H9 (cell line): ENCODE data around the gene PCNX3. TPM values are rescaled to one million over a fixed set of nuclear protein-coding genes. Genes with fewer than 3 reads are reported as not detected.

ENCODE experiments used
- DNase-seq: peaks from one replicate; pipeline ENCODE4 v3.0.0-alpha.2; 2017
- H2AFZ ChIP-seq: one replicate; pipeline ENCODE4 v1.6.1; 2013; ENCODE audit warnings: mild to moderate bottlenecking, low read length, control low read depth, moderate library complexity
- H2AK5ac ChIP-seq: 2 replicates; pipeline ENCODE4 v1.6.1; 2013; ENCODE audit warnings: low read length, control low read depth, mixed read lengths; ENCODE audit not compliant: insufficient read length
- H2BK120ac ChIP-seq: one replicate; pipeline ENCODE4 v1.6.1; 2013; ENCODE audit warnings: low read depth, mild to moderate bottlenecking, low read length, control low read depth, inconsistent platforms; ENCODE audit not compliant: poor library complexity, severe bottlenecking
- H2BK12ac ChIP-seq: 2 replicates; pipeline ENCODE4 v1.6.1; 2013; ENCODE audit warnings: low read length, control low read depth, mixed read lengths, low read depth; ENCODE audit not compliant: insufficient read length
- H2BK15ac ChIP-seq: 2 replicates; pipeline ENCODE4 v1.6.1; 2013; ENCODE audit warnings: low read depth, low read length, control low read depth
- H2BK20ac ChIP-seq: one replicate; pipeline ENCODE4 v1.6.1; 2013; ENCODE audit warnings: low read depth, mild to moderate bottlenecking, low read length, control low read depth, inconsistent platforms; ENCODE audit not compliant: poor library complexity, severe bottlenecking
- H2BK5ac ChIP-seq: 2 replicates; pipeline ENCODE4 v1.6.1; 2013; ENCODE audit warnings: low read length, control low read depth, mixed read lengths; ENCODE audit not compliant: insufficient read length
- H3K14ac ChIP-seq: 2 replicates; pipeline ENCODE4 v1.6.1; 2013; ENCODE audit warnings: low read length, control low read depth; ENCODE audit not compliant: insufficient read depth
- H3K18ac ChIP-seq: 2 replicates; pipeline ENCODE4 v1.6.1; 2013; ENCODE audit warnings: low read depth, mild to moderate bottlenecking, mixed read lengths, low read length, control low read depth; ENCODE audit not compliant: insufficient read length
- H3K23ac ChIP-seq: 2 replicates; pipeline ENCODE4 v1.6.1; 2013; ENCODE audit warnings: low read length, control low read depth, mixed read lengths, low read depth; ENCODE audit not compliant: insufficient read length
- H3K23me2 ChIP-seq: 2 replicates; pipeline ENCODE4 v1.6.1; 2013; ENCODE audit warnings: low read depth, mild to moderate bottlenecking, mixed read lengths, low read length, control low read depth; ENCODE audit not compliant: insufficient read length, poor library complexity, severe bottlenecking
- H3K27ac ChIP-seq: 2 replicates; pipeline ENCODE4 v1.5.1; 2013; ENCODE audit warnings: low read length, control low read depth, mixed read lengths, low read depth; ENCODE audit not compliant: insufficient read length
- H3K27me3 ChIP-seq: 2 replicates; pipeline ENCODE4 v1.6.1; 2013; ENCODE audit warnings: low read length, control low read depth, inconsistent platforms; ENCODE audit not compliant: insufficient read depth
- H3K4ac ChIP-seq: 2 replicates; pipeline ENCODE4 v1.6.1; 2013; ENCODE audit warnings: low read depth, mild to moderate bottlenecking, control low read depth, inconsistent platforms, low read length, moderate library complexity
- H3K4me1 ChIP-seq: 2 replicates; pipeline ENCODE4 v1.6.1; 2013; ENCODE audit warnings: low read length, control low read depth, inconsistent platforms; ENCODE audit not compliant: insufficient read depth
- H3K4me2 ChIP-seq: 2 replicates; pipeline ENCODE4 v1.6.1; 2013; ENCODE audit warnings: low read length, control low read depth, mixed read lengths; ENCODE audit not compliant: insufficient read length, insufficient read depth
- H3K56ac ChIP-seq: 2 replicates; pipeline ENCODE4 v1.6.1; 2013; ENCODE audit warnings: low read depth, mild to moderate bottlenecking, mixed read lengths, low read length, control low read depth; ENCODE audit not compliant: insufficient read length
- H3K79me1 ChIP-seq: 2 replicates; pipeline ENCODE4 v1.6.1; 2013; ENCODE audit warnings: low read depth, mild to moderate bottlenecking, moderate library complexity, low read length, control low read depth, inconsistent platforms; ENCODE audit not compliant: insufficient read depth, poor library complexity, severe bottlenecking
- H3K79me2 ChIP-seq: 2 replicates; pipeline ENCODE4 v1.6.1; 2013; ENCODE audit warnings: low read length, control low read depth, inconsistent platforms; ENCODE audit not compliant: insufficient read depth
- H3K9ac ChIP-seq: 2 replicates; pipeline ENCODE4 v1.6.1; 2013; ENCODE audit warnings: low read length, control low read depth, mixed read lengths; ENCODE audit not compliant: insufficient read length; ENCODE audit errors: extremely low read depth
- H3K9me3 ChIP-seq: one replicate; pipeline ENCODE4 v1.6.1; 2013; ENCODE audit warnings: low read depth, low read length, inconsistent platforms; ENCODE audit not compliant: control insufficient read depth
- H3T11ph ChIP-seq: one replicate; pipeline ENCODE4 v1.6.1; 2013; ENCODE audit warnings: mild to moderate bottlenecking, low read length, control low read depth, inconsistent platforms
- H4K20me1 ChIP-seq: one replicate; pipeline ENCODE4 v1.6.1; 2013; ENCODE audit not compliant: control insufficient read depth, insufficient read length, insufficient read depth
- H4K5ac ChIP-seq: 2 replicates; pipeline ENCODE4 v1.6.1; 2013; ENCODE audit warnings: low read depth, mild to moderate bottlenecking, mixed read lengths, low read length, control low read depth; ENCODE audit not compliant: insufficient read length
- H4K8ac ChIP-seq: replicated peaks from 2 replicates; pipeline ENCODE4 v1.6.1; 2013; ENCODE audit warnings: low read length, control low read depth, mixed read lengths, low read depth; ENCODE audit not compliant: insufficient read length
- H4K91ac ChIP-seq: 2 replicates; pipeline ENCODE4 v1.6.1; 2013; ENCODE audit warnings: low read depth, mild to moderate bottlenecking, moderate library complexity, mixed read lengths, low read length, control low read depth; ENCODE audit not compliant: insufficient read length
- H3K27ac Mint-ChIP-seq, 3 experiments: 2 replicates in 2 of 3; 3 replicates in 1 of 3; pipeline ENCODE4 v1.8.0; 2020 to 2021; ENCODE audit warnings: mixed read lengths in 3 of 3, mild to moderate bottlenecking in 1 of 3, moderate library complexity in 1 of 3
- H3K27me3 Mint-ChIP-seq: 2 replicates; pipeline ENCODE4 v1.8.0; 2021; ENCODE audit warnings: low read depth, mild to moderate bottlenecking, moderate library complexity, mixed read lengths
- H3K36me3 Mint-ChIP-seq, 3 experiments: 2 replicates in 2 of 3; 3 replicates in 1 of 3; pipeline ENCODE4 v1.8.0; 2020 to 2021; ENCODE audit warnings: low read depth in 3 of 3, mixed read lengths in 3 of 3; ENCODE audit not compliant: insufficient read depth in 1 of 3
- H3K4me1 Mint-ChIP-seq, 2 experiments: 2 replicates each; pipeline ENCODE4 v1.8.0; 2020; ENCODE audit warnings: mixed read lengths in 2 of 2
- H3K4me3 Mint-ChIP-seq, 2 experiments: 2 replicates in 1 of 2; 3 replicates in 1 of 2; pipeline ENCODE4 v1.8.0; 2020 to 2021; ENCODE audit warnings: mild to moderate bottlenecking in 2 of 2, mixed read lengths in 2 of 2, moderate library complexity in 1 of 2
- H3K9me3 Mint-ChIP-seq, 2 experiments: 2 replicates in 1 of 2; 3 replicates in 1 of 2; pipeline ENCODE4 v1.8.0; 2020; ENCODE audit warnings: mild to moderate bottlenecking in 2 of 2, mixed read lengths in 2 of 2, moderate library complexity in 1 of 2
- WGBS: extraction: QIAGEN DNeasy Blood & Tissue Kit; methylation state at CpG from one replicate; pipeline ENCODE4 v1.1.7; 2013; ENCODE audit warnings: missing lambda C conversion rate, low lambda C conversion rate, mixed read lengths; ENCODE audit not compliant: insufficient read length; ENCODE audit errors: extremely low coverage; 5-methylcytosine and 5-hydroxymethylcytosine counted together
- total RNA-seq: library from RNA; stranded (reverse); gene quantifications from 2 replicates; pipeline ENCODE4 v1.2.1, GENCODE V29; 2021
- TF ChIP-seq, protein P1 (sequence below): fragments of 200-600 bp; sonication (generic); conservative IDR thresholded peaks from 3 replicates; pipeline ENCODE4 v1.8.0; 2021; ENCODE audit warnings: antibody characterized with exemption, mild to moderate bottlenecking

The PCNX3 gene
- total RNA-seq, 1 experiment from 2014 or later = 50.5 TPM

DNA sequence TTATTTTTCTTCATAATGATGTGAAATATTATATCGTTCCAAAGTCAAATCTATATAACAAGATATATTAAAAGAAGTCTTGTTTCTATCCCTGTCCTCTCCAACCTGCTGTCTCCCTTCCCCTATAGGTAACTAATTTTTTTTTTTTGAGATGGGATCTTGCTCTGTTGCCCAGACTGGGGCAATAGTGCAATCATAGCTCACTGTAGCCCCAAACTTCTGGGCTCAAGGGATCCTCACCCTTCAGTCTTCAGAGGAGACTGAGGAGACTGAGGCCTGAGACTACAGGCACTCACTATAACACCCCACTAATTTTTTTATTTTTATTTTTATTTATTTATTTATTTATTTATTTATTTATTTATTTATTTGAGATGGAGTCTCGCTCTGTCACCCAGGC is 57.4 kb downstream of the PCNX3 start:
- Histone ChIP-seq H3K23me2 (no peaks in the 10 kb centered on the region), H3K79me1 (no peaks in the 10 kb centered on the region), H2BK120ac (no peak overlapping the region), H4K5ac (no peak overlapping the region), H3K27ac (no peak overlapping the region), H3K23ac (no peak overlapping the region), H2AFZ (no peak overlapping the region), H2BK15ac (no peak overlapping the region), H3K18ac (no peak overlapping the region), H3K4me1 (no peaks in the 10 kb centered on the region), H2BK20ac (no peak overlapping the region), H3K4ac (no peak overlapping the region), H3K56ac (no peak overlapping the region), H4K91ac (no peak overlapping the region), H4K8ac (no peak overlapping the region), H3K27me3 (no peaks in the 10 kb centered on the region), H4K20me1 (no peaks in the 10 kb centered on the region), H3T11ph (no peak overlapping the region), H3K79me2 (no peaks in the 10 kb centered on the region), H2BK12ac (no peak overlapping the region), H3K9me3 (no peaks in the 10 kb centered on the region), H2BK5ac (no peak overlapping the region), H3K14ac (no peak overlapping the region), H3K9ac (no peak overlapping the region), H3K4me2 (no peak overlapping the region), H2AK5ac (no peak overlapping the region)
- H3K4me1 Mint-ChIP-seq = no peaks in the 10 kb centered on the region
- WGBS = no CpG with 5 or more reads among the region's 2 CpGs
- H3K9me3 Mint-ChIP-seq = no peaks in the 10 kb centered on the region
- H3K4me3 Mint-ChIP-seq = no peak overlapping the region
- TF ChIP-seq, protein P1, sequence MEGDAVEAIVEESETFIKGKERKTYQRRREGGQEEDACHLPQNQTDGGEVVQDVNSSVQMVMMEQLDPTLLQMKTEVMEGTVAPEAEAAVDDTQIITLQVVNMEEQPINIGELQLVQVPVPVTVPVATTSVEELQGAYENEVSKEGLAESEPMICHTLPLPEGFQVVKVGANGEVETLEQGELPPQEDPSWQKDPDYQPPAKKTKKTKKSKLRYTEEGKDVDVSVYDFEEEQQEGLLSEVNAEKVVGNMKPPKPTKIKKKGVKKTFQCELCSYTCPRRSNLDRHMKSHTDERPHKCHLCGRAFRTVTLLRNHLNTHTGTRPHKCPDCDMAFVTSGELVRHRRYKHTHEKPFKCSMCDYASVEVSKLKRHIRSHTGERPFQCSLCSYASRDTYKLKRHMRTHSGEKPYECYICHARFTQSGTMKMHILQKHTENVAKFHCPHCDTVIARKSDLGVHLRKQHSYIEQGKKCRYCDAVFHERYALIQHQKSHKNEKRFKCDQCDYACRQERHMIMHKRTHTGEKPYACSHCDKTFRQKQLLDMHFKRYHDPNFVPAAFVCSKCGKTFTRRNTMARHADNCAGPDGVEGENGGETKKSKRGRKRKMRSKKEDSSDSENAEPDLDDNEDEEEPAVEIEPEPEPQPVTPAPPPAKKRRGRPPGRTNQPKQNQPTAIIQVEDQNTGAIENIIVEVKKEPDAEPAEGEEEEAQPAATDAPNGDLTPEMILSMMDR = no peak
- no peaks in the 10 kb centered on the region for H3K36me3 Mint-ChIP-seq
- peaks cover 7% of the 10 kb centered on the region for H3K27me3 Mint-ChIP-seq
- no peak for DNase-seq
- no peak overlapping the region for H3K27ac Mint-ChIP-seq
